AG09309 (cell line): ENCODE data around the gene LRRC36.

ENCODE experiments used
- DNase-seq: peaks from one replicate; pipeline ENCODE4 v3.0.0-alpha.2; 2010; ENCODE audit warnings: low read depth
- H3K4me3 ChIP-seq: 2 replicates; pipeline ENCODE4 v1.5.1; 2011; ENCODE audit warnings: mild to moderate bottlenecking, low read depth, low read length, moderate library complexity; ENCODE audit not compliant: control insufficient read depth
- TF ChIP-seq, protein P1 (sequence below): IDR thresholded peaks from 2 replicates; pipeline ENCODE4 v1.5.1; 2011; ENCODE audit warnings: mild to moderate bottlenecking, low read depth, low read length, inconsistent platforms; ENCODE audit not compliant: insufficient read depth, control insufficient read depth; ENCODE audit errors: missing control alignments

The LRRC36 gene, protein sequence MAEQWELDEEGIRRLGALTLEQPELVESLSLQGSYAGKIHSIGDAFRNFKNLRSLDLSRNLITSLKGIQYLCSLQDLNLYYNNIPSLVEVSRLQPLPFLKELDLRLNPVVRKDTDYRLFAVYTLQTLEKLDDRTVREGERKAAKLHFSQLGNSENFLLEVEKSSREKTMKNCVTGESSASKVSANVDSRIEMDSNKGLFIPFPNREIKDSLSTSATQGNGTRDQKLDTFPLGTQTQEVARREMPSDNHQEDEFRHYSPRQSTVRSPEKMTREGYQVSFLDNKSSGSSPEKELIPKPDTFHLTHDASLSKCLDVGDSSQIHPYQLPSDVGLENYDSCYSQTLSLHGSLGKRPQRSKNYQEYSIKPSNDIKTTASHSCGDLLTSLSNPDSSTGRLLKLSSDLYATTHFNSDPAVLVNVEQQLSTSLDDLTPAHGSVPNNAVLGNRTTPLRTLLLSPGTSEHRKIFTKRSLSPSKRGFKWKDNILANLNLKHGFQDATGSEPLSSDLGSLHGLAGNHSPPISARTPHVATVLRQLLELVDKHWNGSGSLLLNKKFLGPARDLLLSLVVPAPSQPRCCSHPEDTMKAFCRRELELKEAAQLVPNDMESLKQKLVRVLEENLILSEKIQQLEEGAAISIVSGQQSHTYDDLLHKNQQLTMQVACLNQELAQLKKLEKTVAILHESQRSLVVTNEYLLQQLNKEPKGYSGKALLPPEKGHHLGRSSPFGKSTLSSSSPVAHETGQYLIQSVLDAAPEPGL

DNA sequence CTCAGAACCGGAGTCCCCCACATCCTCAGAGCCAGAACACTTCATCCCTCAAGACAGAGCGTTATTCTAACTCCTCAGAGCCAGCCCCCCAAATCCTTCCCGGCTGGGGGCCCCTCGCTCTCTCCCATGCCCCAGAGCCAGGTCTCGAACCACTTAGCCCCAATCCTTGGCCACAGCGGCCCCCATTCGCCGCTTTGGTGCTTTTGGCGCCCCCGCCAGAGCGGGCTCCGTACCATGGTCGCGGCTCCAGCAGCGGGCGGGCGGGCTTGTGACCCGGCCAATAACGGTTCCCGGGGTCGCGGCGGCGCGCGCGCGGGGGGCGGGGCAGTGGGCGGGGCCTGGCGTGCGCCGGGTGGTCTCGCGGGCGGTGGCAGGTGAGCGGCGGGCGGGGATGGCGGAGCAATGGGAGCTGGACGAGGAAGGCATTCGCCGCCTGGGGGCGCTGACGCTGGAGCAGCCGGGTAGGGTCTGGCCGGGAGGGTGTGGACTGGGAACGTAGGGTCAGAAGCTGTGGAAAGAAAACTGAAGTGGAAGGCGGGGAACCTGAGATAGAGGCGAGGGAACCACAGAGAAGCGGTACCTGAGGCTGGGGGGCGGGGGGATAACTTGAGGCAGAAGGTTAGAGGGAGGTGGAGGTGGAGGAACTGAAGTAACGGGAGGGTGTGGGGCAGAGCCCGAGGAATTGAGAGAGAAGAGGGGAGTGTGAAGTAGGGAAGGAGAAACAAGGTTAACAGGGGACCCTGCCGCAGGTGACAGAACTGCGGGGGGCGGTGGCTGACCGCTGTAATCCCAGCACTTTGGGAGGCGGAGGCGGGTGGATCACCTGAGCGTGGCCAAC, at the start of gene LRRC36, which contains the start of gene KCTD19:
Gene LRRC36, plus strand, starts transcription at position 344 of the 838 bp plus-strand sequence. Its CDS starts 48 bp downstream, at position 392.
Gene KCTD19, minus strand, starts transcription at position 270 of the 838 bp plus-strand sequence. Its CDS starts 34 bp downstream, at position 236.
- H3K4me3 ChIP-seq = peak within 1 kb of the TSS; percentile 34
- DNase-seq = no peak
- TF ChIP-seq, protein P1, sequence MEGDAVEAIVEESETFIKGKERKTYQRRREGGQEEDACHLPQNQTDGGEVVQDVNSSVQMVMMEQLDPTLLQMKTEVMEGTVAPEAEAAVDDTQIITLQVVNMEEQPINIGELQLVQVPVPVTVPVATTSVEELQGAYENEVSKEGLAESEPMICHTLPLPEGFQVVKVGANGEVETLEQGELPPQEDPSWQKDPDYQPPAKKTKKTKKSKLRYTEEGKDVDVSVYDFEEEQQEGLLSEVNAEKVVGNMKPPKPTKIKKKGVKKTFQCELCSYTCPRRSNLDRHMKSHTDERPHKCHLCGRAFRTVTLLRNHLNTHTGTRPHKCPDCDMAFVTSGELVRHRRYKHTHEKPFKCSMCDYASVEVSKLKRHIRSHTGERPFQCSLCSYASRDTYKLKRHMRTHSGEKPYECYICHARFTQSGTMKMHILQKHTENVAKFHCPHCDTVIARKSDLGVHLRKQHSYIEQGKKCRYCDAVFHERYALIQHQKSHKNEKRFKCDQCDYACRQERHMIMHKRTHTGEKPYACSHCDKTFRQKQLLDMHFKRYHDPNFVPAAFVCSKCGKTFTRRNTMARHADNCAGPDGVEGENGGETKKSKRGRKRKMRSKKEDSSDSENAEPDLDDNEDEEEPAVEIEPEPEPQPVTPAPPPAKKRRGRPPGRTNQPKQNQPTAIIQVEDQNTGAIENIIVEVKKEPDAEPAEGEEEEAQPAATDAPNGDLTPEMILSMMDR = peak; percentile 40

DNA sequence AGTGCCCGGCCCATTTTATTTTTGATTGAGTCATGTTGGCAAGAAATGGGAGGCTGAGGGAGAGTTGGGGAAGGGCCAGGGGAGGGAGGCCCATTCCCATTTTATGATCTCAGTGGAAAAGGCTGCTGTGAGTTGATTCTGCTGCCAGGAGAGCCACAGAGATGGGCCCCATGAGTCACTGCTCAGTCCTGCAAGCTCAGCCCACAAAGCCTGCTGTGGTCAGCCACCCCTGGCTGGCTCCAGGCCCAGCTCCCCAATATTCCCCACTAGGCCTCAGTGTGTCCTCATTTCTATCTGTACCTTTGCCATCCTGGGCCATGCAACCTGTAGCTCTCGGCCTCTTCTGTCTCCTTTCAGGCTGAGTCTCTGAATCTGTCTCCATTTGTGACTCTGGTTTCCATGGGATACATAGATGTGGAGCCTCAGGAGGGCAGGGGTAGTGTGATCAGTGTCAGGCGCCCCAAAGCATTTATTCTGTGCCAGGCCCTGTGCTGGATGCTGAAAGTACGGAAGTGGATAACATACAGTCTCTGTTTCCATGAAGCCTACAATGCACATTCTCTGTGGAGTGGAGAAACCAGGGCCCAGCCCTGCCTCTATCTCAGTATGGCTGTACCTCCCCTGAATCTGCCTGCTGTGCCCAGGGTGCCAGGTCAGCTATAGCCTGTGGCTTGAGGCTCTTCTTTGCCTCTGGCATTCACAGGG, 49.2 kb upstream of the LRRC36 start:
- H3K4me3 ChIP-seq = no peak overlapping the region; the same call in 1 of the 2 replicates
- peak; percentile 98 for DNase-seq
- TF ChIP-seq, protein P1 = no peak

DNA sequence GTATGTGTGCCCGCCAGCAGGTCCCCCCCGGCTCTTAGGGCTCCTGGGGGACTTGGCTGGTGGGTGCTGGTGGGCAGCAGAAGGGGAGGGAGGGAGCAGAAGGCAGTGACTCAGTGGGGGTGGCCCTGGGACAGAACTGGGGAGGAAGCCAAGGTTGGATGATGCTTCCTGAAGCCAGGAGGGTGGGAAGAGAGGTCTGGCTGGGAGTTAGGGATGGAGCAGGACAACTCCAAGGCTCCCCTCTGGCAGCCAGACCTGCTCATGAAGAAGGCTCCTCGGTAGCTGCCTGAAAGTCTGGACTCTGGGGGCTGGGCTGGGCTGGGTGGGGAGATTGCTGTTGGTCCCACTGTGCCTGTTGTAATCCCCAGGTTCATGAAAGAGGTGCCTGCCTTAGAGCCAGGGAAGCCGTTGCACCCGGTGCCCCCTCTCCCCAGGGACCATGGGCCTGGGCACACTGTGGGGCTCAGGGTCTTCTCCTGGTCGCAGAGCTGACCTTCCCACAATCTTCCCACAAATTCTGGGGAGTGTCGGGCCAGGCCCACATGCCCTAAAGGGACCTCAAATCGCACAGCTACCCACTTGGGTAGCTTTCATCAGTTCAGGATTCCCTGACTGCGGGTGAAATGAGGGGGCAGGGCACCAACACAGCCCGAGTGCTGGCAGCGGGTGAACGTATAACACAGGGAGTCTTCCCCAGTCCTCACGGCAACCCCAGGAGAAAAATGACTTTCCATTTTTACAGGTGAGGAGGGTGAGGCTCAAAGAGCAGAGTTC, 48.4 kb upstream of the LRRC36 start:
- TF ChIP-seq, protein P1 = no peak
- peak overlapping the region; percentile 46 for H3K4me3 ChIP-seq
- DNase-seq = peak; percentile 49

DNA sequence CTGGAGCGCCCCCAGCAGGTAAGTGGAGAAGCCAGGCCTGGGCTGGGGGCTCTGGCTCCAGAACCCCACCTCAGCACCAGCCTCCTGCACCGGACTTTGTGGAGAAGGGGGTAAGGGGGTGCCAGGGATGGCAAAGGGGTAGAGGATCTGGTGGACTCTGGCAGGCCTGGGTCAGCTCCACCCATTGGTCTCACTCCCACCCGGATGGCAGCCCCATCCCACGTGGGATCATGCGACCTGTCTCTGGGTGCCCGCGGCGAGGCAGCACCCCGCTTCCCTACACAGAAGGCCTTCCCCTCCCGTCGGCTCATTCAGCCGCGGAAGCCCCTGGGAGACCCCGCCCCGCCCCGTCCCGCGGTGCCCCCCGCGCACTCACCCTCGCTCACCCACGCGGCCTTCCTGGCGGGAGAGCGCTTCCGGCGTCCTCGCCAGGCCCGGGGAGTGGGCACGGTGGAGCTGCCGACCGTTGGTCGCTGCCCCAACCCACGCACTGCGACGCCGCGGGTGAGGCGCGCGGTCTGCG, 47.8 kb upstream of the LRRC36 start:
- TF ChIP-seq, protein P1 = peak; percentile 18
- peak overlapping the region; percentile 46 for H3K4me3 ChIP-seq
- DNase-seq = no peak

DNA sequence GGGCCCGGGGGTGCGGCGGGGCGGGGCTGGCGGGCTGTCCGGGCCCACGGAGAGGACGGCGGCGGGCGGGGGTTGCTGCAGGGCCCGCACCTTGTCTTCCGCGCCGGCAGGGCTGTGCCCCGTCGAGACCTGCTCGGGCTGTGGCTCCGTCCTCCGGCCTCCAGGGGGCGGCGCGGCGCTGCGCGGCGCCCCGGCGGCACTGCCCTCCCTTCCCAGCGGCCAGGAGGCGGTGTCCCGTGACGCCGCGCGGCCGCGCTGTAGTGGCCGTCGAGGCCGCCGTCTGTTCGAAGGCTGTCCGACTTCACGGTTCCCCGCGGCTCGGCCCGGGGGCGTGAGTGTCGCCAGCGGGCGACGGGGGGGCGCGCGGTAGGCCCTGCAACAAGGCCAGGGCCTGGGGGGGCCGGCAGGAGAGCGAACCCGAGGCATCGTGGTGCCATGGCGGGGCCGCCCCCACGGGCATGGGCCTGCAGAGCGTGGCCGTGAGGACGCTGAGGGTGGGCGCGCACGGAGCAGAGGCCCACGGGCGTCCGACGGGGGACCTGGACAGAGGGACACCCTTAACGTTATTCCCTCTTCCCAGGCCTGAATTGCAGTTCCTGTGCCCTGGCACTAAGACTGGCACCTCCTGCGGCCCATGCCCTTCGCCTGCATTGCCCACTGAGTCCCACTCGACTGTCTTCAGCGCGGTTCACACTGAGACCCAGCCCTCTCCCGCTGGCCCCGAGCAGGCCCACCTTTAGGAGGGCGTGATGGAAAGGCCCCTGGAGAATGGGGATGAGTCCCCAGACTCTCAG, 47.1 kb upstream of the LRRC36 start, which contains the start of gene PLEKHG4:
Gene PLEKHG4, plus strand, starts transcription at position 237 of the 794 bp plus-strand sequence. Its CDS starts 513 bp downstream, at position 750.
- no peak for DNase-seq
- peak within 1 kb of the TSS; percentile 46 for H3K4me3 ChIP-seq
- TF ChIP-seq, protein P1 = peak; percentile 41
